Forelimb muscle (tissue), 1 donor: ENCODE measurements around the gene PAM. TPM values are rescaled to one million over a fixed set of nuclear protein-coding genes. Genes with fewer than 3 reads are reported as not detected.
"Not testable (repeated sequence)": the region's sequence is repeated elsewhere in the genome, so short reads cannot be mapped to it uniquely, and the experiment has no call there.

ENCODE experiments used
- DNase-seq: peaks from one replicate; pipeline ENCODE4 v3.0.0-alpha.2; 2013; ENCODE audit warnings: low read depth
- polyA plus RNA-seq: library from polyadenylated mRNA; unstranded; fragments of 120-200 nt; gene quantifications from one replicate; pipeline ENCODE4 v1.2.1, GENCODE V29; 2013; ENCODE audit not compliant: insufficient read length

The PAM gene
- polyA plus RNA-seq, 1 donor = 90.5 TPM

- no peak for DNase-seq
Measured at GRCh38 chr5:103059525-103059924, 304.4 kb downstream of the PAM start.

- DNase-seq = no peak
Measured at GRCh38 chr5:103060424-103060954, 305.4 kb downstream of the PAM start.

GRCh38 chr5:103066326-103066725, 311.2 kb downstream of the PAM start:
- no peak for DNase-seq

- DNase-seq = not testable (repeated sequence)
Measured at GRCh38 chr5:103073500-103073899, 318.4 kb downstream of the PAM start.

GRCh38 chr5:103075442-103075841, 320.3 kb downstream of the PAM start:
- DNase-seq = no peak
